Measurements from ENCODE around the gene THSD7B.

The THSD7B gene

GRCh38 chr2:137221797-137222492, 456.6 kb downstream of the THSD7B start:
- DNase-seq (ENCODE audit: low spot score), result no peak
- no peak for TF ChIP-seq CTCF (IDR thresholded peaks at IDR 0.05; ENCODE audit: extremely low read depth, missing control alignments)

- TF ChIP-seq CTCF (IDR thresholded peaks at IDR 0.05; ENCODE audit: extremely low read depth, missing control alignments), result no peak
- DNase-seq (ENCODE audit: low spot score), result no peak
These were observed 458.4 kb downstream of the THSD7B start for GRCh38 chr2:137223722-137224121.

GRCh38 chr2:137228566-137228965, 463.2 kb downstream of the THSD7B start:
- no peak for TF ChIP-seq CTCF (IDR thresholded peaks at IDR 0.05; ENCODE audit: extremely low read depth, missing control alignments)
- DNase-seq (ENCODE audit: low spot score), result no peak

GRCh38 chr2:137229834-137230233, 464.5 kb downstream of the THSD7B start:
- DNase-seq (ENCODE audit: low spot score), result no peak
- TF ChIP-seq CTCF (IDR thresholded peaks at IDR 0.05; ENCODE audit: extremely low read depth, missing control alignments), result no peak

GRCh38 chr2:137231628-137232027, 466.3 kb downstream of the THSD7B start:
- TF ChIP-seq CTCF (IDR thresholded peaks at IDR 0.05; ENCODE audit: extremely low read depth, missing control alignments), result no peak
- DNase-seq (ENCODE audit: low spot score), result no peak

- TF ChIP-seq CTCF (IDR thresholded peaks at IDR 0.05; ENCODE audit: extremely low read depth, missing control alignments), result no peak
- no peak for DNase-seq (ENCODE audit: low spot score)
These were observed 466.7 kb downstream of the THSD7B start for GRCh38 chr2:137232076-137232475.

GRCh38 chr2:137233091-137233490, 467.7 kb downstream of the THSD7B start:
- TF ChIP-seq CTCF (IDR thresholded peaks at IDR 0.05; ENCODE audit: extremely low read depth, missing control alignments), result no peak
- DNase-seq (ENCODE audit: low spot score), result no peak

Data from GM20000 (cell line).